ENCODE data around the gene CDC5L. TPM values are rescaled to one million over a fixed set of nuclear protein-coding genes. Genes with fewer than 3 reads are reported as not detected.

The CDC5L gene
- polyA plus RNA-seq, 1 of the 3 experiments (the other 2 are of a cell fraction): 6.0 TPM

GRCh38 chr6:44498436-44498835 is 110.9 kb downstream of the CDC5L start:
- TF ChIP-seq JUND (IDR thresholded peaks at IDR 0.05): no peak
- DNase-seq: no peak
- Histone ChIP-seq H3K4me1 (ENCODE audit: control insufficient read depth in 1 of 2, insufficient read depth in 2 of 2, low read depth in 1 of 2, low read length in 1 of 2) (peaks cover 0 to 4% of the 10 kb centered on the region in 2 experiments; a peak in 1 of 4 replicates), H3K27me3 (ENCODE audit: insufficient read depth) (no peaks in the 10 kb centered on the region), H3K4me2 (no peak overlapping the region), H3K9me3 (no peaks in the 10 kb centered on the region), H3K36me3 (replicated peaks in 1 of 2; ENCODE audit: control insufficient read depth in 1 of 2, insufficient read depth in 2 of 2, low read length in 1 of 2) (no peaks in the 10 kb centered on the region), H3F3A (replicated peaks; ENCODE audit: insufficient read depth) (no peaks in the 10 kb centered on the region), H3K79me2 (ENCODE audit: insufficient read depth) (no peaks in the 10 kb centered on the region), H3K9me2 (no peaks in the 10 kb centered on the region), H3K4me3 (ENCODE audit: low read depth in 2 of 2, low read length in 1 of 2) (no peak overlapping the region), H3K27ac (ENCODE audit: low read depth in 2 of 2, low read length in 1 of 2) (no peak overlapping the region), H3K9ac (no peak overlapping the region), H4K20me1 (ENCODE audit: insufficient read depth) (no peaks in the 10 kb centered on the region), H2AFZ (ENCODE audit: low read depth) (no peak overlapping the region)
- POLR2A ChIA-PET: no interaction called here
- WGBS (ENCODE audit: low lambda C conversion rate): 44% methylated on average over 5 of the region's 5 CpGs
- CTCF ChIA-PET: interaction anchor here (1.1 to 1.4 kb wide), 2 partner anchors 9 to 23 kb away, joined by 3 to 5 read pairs; no protein-coding TSS in a partner anchor

GRCh38 chr6:44499609-44500008 is 112.1 kb downstream of the CDC5L start:
- Histone ChIP-seq H3K4me2 (no peak overlapping the region), H3K9me3 (no peaks in the 10 kb centered on the region), H3K9me2 (no peaks in the 10 kb centered on the region), H3K4me1 (ENCODE audit: control insufficient read depth in 1 of 2, insufficient read depth in 2 of 2, low read depth in 1 of 2, low read length in 1 of 2) (no peaks in the 10 kb centered on the region), H3K4me3 (ENCODE audit: low read depth in 2 of 2, low read length in 1 of 2) (no peak overlapping the region), H4K20me1 (ENCODE audit: insufficient read depth) (no peaks in the 10 kb centered on the region), H2AFZ (ENCODE audit: low read depth) (no peak overlapping the region), H3K27me3 (ENCODE audit: insufficient read depth) (no peaks in the 10 kb centered on the region), H3K79me2 (ENCODE audit: insufficient read depth) (no peaks in the 10 kb centered on the region), H3K9ac (no peak overlapping the region), H3K27ac (ENCODE audit: low read depth in 2 of 2, low read length in 1 of 2) (no peak overlapping the region), H3F3A (replicated peaks; ENCODE audit: insufficient read depth) (no peaks in the 10 kb centered on the region), H3K36me3 (replicated peaks in 1 of 2; ENCODE audit: control insufficient read depth in 1 of 2, insufficient read depth in 2 of 2, low read length in 1 of 2) (no peaks in the 10 kb centered on the region)
- ChIA-PET CTCF (interaction anchor here (0.9 to 1.4 kb wide), 2 partner anchors 24 to 102 kb away, joined by 4 to 5 read pairs; no protein-coding TSS in a partner anchor), POLR2A (no interaction called here)
- no peak for TF ChIP-seq FOXJ3 (CRISPR knock-in tag; IDR thresholded peaks at IDR 0.05)
- no peak for TF ChIP-seq MXI1 (IDR thresholded peaks at IDR 0.05; ENCODE audit: low read depth, low read length)
- no peak for TF ChIP-seq CTCF (IDR thresholded peaks at IDR 0.05)
- no peak for DNase-seq
- WGBS (ENCODE audit: low lambda C conversion rate): 66% methylated on average over 5 of the region's 5 CpGs

Small RNA genes lying within 50 kb of the gene (small RNA-seq; reads per million reads assigned to genes)
- gene MIR4642: 0 to 0.21 (median 0) reads per million in 7 experiments

Other genes with a start within 250 kb of the CDC5L start
- gene CAPN11, start 228.9 kb upstream of the CDC5L start, polyA plus RNA-seq (2012; rRNA removed): not detected in 2 replicates
- 0.13 TPM in 1 of 2 replicates, not detected in the other for gene MYMX, start 170.8 kb upstream of the CDC5L start, polyA plus RNA-seq (2012; rRNA removed)
- 44.5 and 49.7 TPM in 2 replicates for gene SLC29A1, start 164.1 kb upstream of the CDC5L start, polyA plus RNA-seq (2012; rRNA removed)
- gene HSP90AB1, start 140.6 kb upstream of the CDC5L start, polyA plus RNA-seq (2012; rRNA removed): 843 and 1,069 TPM in 2 replicates
- 125 and 163 TPM in 2 replicates for gene SLC35B2, start 130.2 kb upstream of the CDC5L start, polyA plus RNA-seq (2012; rRNA removed)
- gene NFKBIE, start 122.2 kb upstream of the CDC5L start, polyA plus RNA-seq (2012; rRNA removed): 5.8 and 6.4 TPM in 2 replicates
- 0.05 and 0.10 TPM in 2 replicates for gene TMEM151B, start 117.3 kb upstream of the CDC5L start, polyA plus RNA-seq (2012; rRNA removed)
- gene AARS2, start 74.4 kb upstream of the CDC5L start, polyA plus RNA-seq (2012; rRNA removed): 9.0 and 9.5 TPM in 2 replicates
- gene SPATS1, start 45.1 kb upstream of the CDC5L start, polyA plus RNA-seq (2012; rRNA removed): not detected in 2 replicates

All from SK-N-SH (cell line).